H1 (cell line): Measurements from ENCODE around the gene OR14A16. TPM values are rescaled to one million over a fixed set of nuclear protein-coding genes. Genes with fewer than 3 reads are reported as not detected.

Experiments
- CTCF ChIA-PET: fragments of 300-600 bp; sonication (Branson Sonifier 250); formaldehyde crosslinking; loops from one replicate; lab custom pipeline; 2021; ENCODE audit not compliant: partially characterized antibody; lab: Charles Lee
- POLR2A ChIA-PET: fragments of 300-600 bp; sonication (Branson Sonifier 250); formaldehyde crosslinking; loops from one replicate; lab custom pipeline; 2021; ENCODE audit warnings: inconsistent platforms; ENCODE audit not compliant: partially characterized antibody; lab: Charles Lee
- DNase-seq, 2 experiments: peaks; one replicate each; pipeline versions ENCODE4 v3.0.0 to v3.0.0-alpha.2; 2010 to 2022; ENCODE audit warnings: low spot score in 2 of 2, low read depth in 1 of 2, mixed read lengths in 1 of 2
- FAIRE-seq: peaks from 2 replicates; lab custom pipeline; 2011; peaks lifted over from hg19 to GRCh38; lab: Jason Lieb, UNC
- H2AFZ ChIP-seq: 2 replicates; pipeline ENCODE4 v1.8.1; 2012; ENCODE audit warnings: low read length, inconsistent platforms
- H2AK5ac ChIP-seq: 2 replicates; pipeline ENCODE4 v1.6.1; 2013; ENCODE audit warnings: low read depth, low read length
- H2BK120ac ChIP-seq: replicated peaks from 2 replicates; pipeline ENCODE3; 2013; ENCODE audit warnings: low read depth, low read length, inconsistent platforms
- H2BK12ac ChIP-seq: 2 replicates; pipeline ENCODE4 v1.6.1; 2013; ENCODE audit warnings: low read depth, low read length
- H2BK15ac ChIP-seq: 2 replicates; pipeline ENCODE4 v1.6.1; 2013; ENCODE audit warnings: low read length
- H2BK20ac ChIP-seq: 2 replicates; pipeline ENCODE4 v1.6.1; 2013; ENCODE audit warnings: low read length
- H2BK5ac ChIP-seq: 2 replicates; pipeline ENCODE4 v1.6.1; 2013; ENCODE audit warnings: low read depth, low read length
- H3K14ac ChIP-seq: 2 replicates; pipeline ENCODE4 v1.6.1; 2013; ENCODE audit warnings: inconsistent platforms; ENCODE audit not compliant: insufficient read length
- H3K18ac ChIP-seq: 2 replicates; pipeline ENCODE4 v1.6.1; 2013; ENCODE audit warnings: low read length; ENCODE audit errors: extremely low read depth
- H3K23ac ChIP-seq: 2 replicates; pipeline ENCODE4 v1.6.1; 2013; ENCODE audit warnings: inconsistent platforms; ENCODE audit not compliant: insufficient read length
- H3K23me2 ChIP-seq: 2 replicates; pipeline ENCODE4 v1.6.1; 2013; ENCODE audit warnings: low read depth, low read length
- H3K27ac ChIP-seq: 2 replicates; pipeline ENCODE4 v1.6.1; 2011; ENCODE audit warnings: low read depth, low read length, inconsistent platforms
- H3K27me3 ChIP-seq, 4 experiments: replicated peaks in 1 of 4; 1 replicate in 1 of 4; 2 replicates in 3 of 4; pipeline versions ENCODE4 v1.6.1 to v1.8.1; 2011 to 2013; ENCODE audit warnings: low read length in 3 of 4, mild to moderate bottlenecking in 3 of 4, inconsistent platforms in 2 of 4, mixed read lengths in 2 of 4, moderate library complexity in 1 of 4; ENCODE audit not compliant: control insufficient read depth in 3 of 4, insufficient read depth in 3 of 4; ENCODE audit errors: extremely low read depth in 1 of 4
- H3K36me3 ChIP-seq, 4 experiments: 2 replicates each; pipeline versions ENCODE4 v1.6.1 to v1.8.1; 2011 to 2013; ENCODE audit warnings: mild to moderate bottlenecking in 4 of 4, low read length in 3 of 4, moderate library complexity in 2 of 4, control low read depth in 1 of 4, inconsistent platforms in 1 of 4; ENCODE audit not compliant: insufficient read depth in 4 of 4, control insufficient read depth in 2 of 4
- H3K4ac ChIP-seq: replicated peaks from 2 replicates; pipeline ENCODE3; 2013; ENCODE audit warnings: low read length, low read depth, mixed read lengths, inconsistent platforms; ENCODE audit not compliant: insufficient read length
- H3K4me1 ChIP-seq, 4 experiments: replicated peaks in 1 of 4; 1 replicate in 1 of 4; 2 replicates in 3 of 4; pipeline versions ENCODE4 v1.6.1 to v1.8.1; 2011 to 2013; ENCODE audit warnings: low read length in 3 of 4, inconsistent platforms in 2 of 4, mixed read lengths in 1 of 4; ENCODE audit not compliant: insufficient read depth in 4 of 4, control insufficient read depth in 3 of 4
- H3K4me2 ChIP-seq, 2 experiments: 2 replicates each; pipeline versions ENCODE4 v1.6.1 to v1.8.1; 2011 to 2013; ENCODE audit warnings: low read depth in 2 of 2, low read length in 2 of 2, control low read depth in 1 of 2, inconsistent platforms in 1 of 2, mild to moderate bottlenecking in 1 of 2; ENCODE audit not compliant: insufficient read depth in 1 of 2
- H3K4me3 ChIP-seq, 4 experiments: fragments of 200-600, 300-600 bp in 1 of 4; sonication (generic), shearing (Covaris generic), sonication (Bioruptor Twin) in 1 of 4; 2 replicates each; pipeline versions ENCODE4 v1.5.1 to v1.8.1; 2011 to 2016; ENCODE audit warnings: low read length in 4 of 4, low read depth in 3 of 4, control low read depth in 2 of 4, inconsistent platforms in 2 of 4, mild to moderate bottlenecking in 2 of 4, mixed read lengths in 1 of 4, moderate library complexity in 1 of 4; ENCODE audit not compliant: insufficient read depth in 2 of 4; ENCODE audit errors: extremely low read depth in 1 of 4
- H3K56ac ChIP-seq: replicated peaks from 2 replicates; pipeline ENCODE3; 2013; ENCODE audit warnings: low read depth, mild to moderate bottlenecking, mixed read lengths, low read length, inconsistent platforms; ENCODE audit not compliant: insufficient read length
- H3K79me1 ChIP-seq: 2 replicates; pipeline ENCODE4 v1.6.1; 2013; ENCODE audit warnings: low read depth, low read length, control low read depth
- H3K79me2 ChIP-seq, 2 experiments: 2 replicates each; pipeline versions ENCODE4 v1.6.1 to v1.8.1; 2012 to 2013; ENCODE audit warnings: low read length in 2 of 2, mild to moderate bottlenecking in 2 of 2, inconsistent platforms in 1 of 2; ENCODE audit not compliant: insufficient read depth in 2 of 2, control insufficient read depth in 1 of 2
- H3K9ac ChIP-seq, 4 experiments: replicated peaks in 1 of 4; 1 replicate in 1 of 4; 2 replicates in 3 of 4; pipeline versions ENCODE4 v1.6.1 to v1.8.1; 2011 to 2013; ENCODE audit warnings: low read depth in 3 of 4, low read length in 3 of 4, control low read depth in 2 of 4, mild to moderate bottlenecking in 2 of 4, moderate library complexity in 2 of 4, inconsistent platforms in 1 of 4; ENCODE audit errors: extremely low read depth in 1 of 4
- H3K9me3 ChIP-seq, 2 experiments: 2 replicates each; pipeline versions ENCODE4 v1.6.1 to v1.8.1; 2012 to 2013; ENCODE audit warnings: mild to moderate bottlenecking in 2 of 2, moderate library complexity in 2 of 2, control low read depth in 1 of 2, inconsistent platforms in 1 of 2, low read depth in 1 of 2, low read length in 1 of 2, mixed read lengths in 1 of 2; ENCODE audit not compliant: insufficient read depth in 2 of 2
- H4K20me1 ChIP-seq, 2 experiments: replicated peaks in 1 of 2; 2 replicates each; pipeline versions ENCODE3 to v1.8.1; 2011 to 2013; ENCODE audit warnings: inconsistent platforms in 2 of 2, low read length in 2 of 2, mild to moderate bottlenecking in 1 of 2; ENCODE audit not compliant: insufficient read depth in 2 of 2, control insufficient read depth in 1 of 2
- H4K5ac ChIP-seq: 2 replicates; pipeline ENCODE4 v1.6.1; 2013; ENCODE audit warnings: low read length, low read depth, mixed read lengths, inconsistent platforms; ENCODE audit not compliant: insufficient read length
- H4K8ac ChIP-seq: 2 replicates; pipeline ENCODE4 v1.8.0; 2013; ENCODE audit warnings: mild to moderate bottlenecking, moderate library complexity, low read length, inconsistent platforms; ENCODE audit not compliant: insufficient read depth; ENCODE audit errors: extremely low read depth
- H4K91ac ChIP-seq: replicated peaks from 2 replicates; pipeline ENCODE3; 2013; ENCODE audit warnings: low read length, mixed read lengths, inconsistent platforms; ENCODE audit not compliant: insufficient read length
- SIX5 ChIP-seq: IDR thresholded peaks from 2 replicates; pipeline ENCODE4 v1.6.1; 2011; ENCODE audit warnings: mild to moderate bottlenecking, low read depth, low read length
- WGBS, 2 experiments: shearing (Covaris generic) in 1 of 2; methylation state at CpG; one replicate each; pipeline versions ENCODE4 v1.1.6 to v1.1.7; 2013 to 2015; ENCODE audit warnings: low lambda C conversion rate in 2 of 2, mixed read lengths in 2 of 2, inconsistent platforms in 1 of 2, low coverage in 1 of 2, missing lambda C conversion rate in 1 of 2; ENCODE audit not compliant: insufficient replicate concordance in 2 of 2, insufficient coverage in 1 of 2, insufficient read length in 1 of 2; ENCODE audit errors: extremely low coverage in 1 of 2, missing lambda C conversion rate in 1 of 2; 5-methylcytosine and 5-hydroxymethylcytosine counted together
- polyA plus RNA-seq, 7 experiments: library from polyadenylated mRNA; depleted of rRNA in 3 of 7; stranded (reverse) in 5 of 7; unstranded in 2 of 7; fragments of >200 nt in 5 of 7; fragments of 200-250 nt in 2 of 7; gene quantifications; 1 replicate in 5 of 7; 2 replicates in 1 of 7; 4 replicates in 1 of 7; pipeline versions ENCODE4 v1.2.1 to v1.2.3, GENCODE V29; 2011 to 2013; ENCODE audit warnings: missing spikeins in 2 of 7, mixed read lengths in 2 of 7
- total RNA-seq: library from RNA; stranded (reverse); fragmentation: NEBNext Ultra II Directional; extraction: Animal tissue kit (Norgen Biotek cat#: 25700); gene quantifications from 2 replicates; pipeline ENCODE4 v1.2.1, GENCODE V29; 2021
- TF ChIP-seq, protein P1 (sequence below): IDR thresholded peaks from 2 replicates; pipeline ENCODE4 v1.6.1; 2012; ENCODE audit warnings: inconsistent platforms
- TF ChIP-seq, protein P2 (sequence below): IDR thresholded peaks from 2 replicates; pipeline ENCODE4 v1.6.1; 2011; ENCODE audit warnings: low read length, improper control_type of control experiment

The OR14A16 gene
- total and polyA plus RNA-seq, 2 of the 8 experiments (the other 6 are each of a cell fraction or from before 2014, with no cell fraction given), result not detected

DNA sequence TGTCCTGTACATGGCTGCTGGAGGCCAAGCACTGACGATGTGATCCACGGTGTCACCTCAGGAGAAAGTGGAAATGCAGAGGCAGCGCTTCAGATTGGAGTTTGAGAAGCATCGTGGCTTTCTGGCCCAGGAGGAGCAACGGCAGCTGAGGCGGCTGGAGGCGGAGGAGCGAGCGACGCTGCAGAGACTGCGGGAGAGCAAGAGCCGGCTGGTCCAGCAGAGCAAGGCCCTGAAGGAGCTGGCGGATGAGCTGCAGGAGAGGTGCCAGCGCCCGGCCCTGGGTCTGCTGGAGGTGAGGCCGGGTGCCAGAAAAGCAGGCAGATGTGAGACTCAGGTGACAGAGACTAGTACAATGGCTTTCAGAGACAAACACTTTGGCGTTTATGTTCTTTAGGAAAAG lies 40.7 kb upstream of the OR14A16 start:
- H3K9me3 ChIP-seq, result peaks cover 43 to 67% of the 10 kb centered on the region in 2 experiments
- ChIA-PET CTCF (no interaction called here), POLR2A (no interaction called here)
- no peak overlapping the region for H3K4me2 ChIP-seq
- FAIRE-seq, result no peak
- 74% methylated on average over 17 of the region's 17 CpGs; no CpG with 5 or more reads in 1 of the 2 experiments for WGBS, 2 experiments
- H2AK5ac ChIP-seq, result no peak overlapping the region
- H2BK12ac ChIP-seq, result no peak overlapping the region
- no peak overlapping the region for H4K91ac ChIP-seq
- H3K79me1 ChIP-seq, result no peaks in the 10 kb centered on the region
- H3K14ac ChIP-seq, result no peak overlapping the region
- H3K4me3 ChIP-seq, result no peak overlapping the region
- no peak overlapping the region for H3K27ac ChIP-seq
- no peak overlapping the region for H2BK15ac ChIP-seq
- H2BK20ac ChIP-seq, result no peak overlapping the region
- no peaks in the 10 kb centered on the region for H3K23me2 ChIP-seq
- TF ChIP-seq SIX5, result no peak
- TF ChIP-seq, protein P1, sequence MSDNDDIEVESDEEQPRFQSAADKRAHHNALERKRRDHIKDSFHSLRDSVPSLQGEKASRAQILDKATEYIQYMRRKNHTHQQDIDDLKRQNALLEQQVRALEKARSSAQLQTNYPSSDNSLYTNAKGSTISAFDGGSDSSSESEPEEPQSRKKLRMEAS, result no peak
- TF ChIP-seq, protein P2, sequence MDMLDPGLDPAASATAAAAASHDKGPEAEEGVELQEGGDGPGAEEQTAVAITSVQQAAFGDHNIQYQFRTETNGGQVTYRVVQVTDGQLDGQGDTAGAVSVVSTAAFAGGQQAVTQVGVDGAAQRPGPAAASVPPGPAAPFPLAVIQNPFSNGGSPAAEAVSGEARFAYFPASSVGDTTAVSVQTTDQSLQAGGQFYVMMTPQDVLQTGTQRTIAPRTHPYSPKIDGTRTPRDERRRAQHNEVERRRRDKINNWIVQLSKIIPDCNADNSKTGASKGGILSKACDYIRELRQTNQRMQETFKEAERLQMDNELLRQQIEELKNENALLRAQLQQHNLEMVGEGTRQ, result no peak
- H2AFZ ChIP-seq, result no peak overlapping the region
- H3K79me2 ChIP-seq, result no peaks in the 10 kb centered on the region
- no peak overlapping the region for H4K5ac ChIP-seq
- H3K4ac ChIP-seq, result no peak overlapping the region
- H4K20me1 ChIP-seq, result no peaks in the 10 kb centered on the region
- no peak overlapping the region for H2BK120ac ChIP-seq
- H2BK5ac ChIP-seq, result no peak overlapping the region
- H4K8ac ChIP-seq, result no peak overlapping the region
- H3K23ac ChIP-seq, result no peak overlapping the region
- no peaks in the 10 kb centered on the region for H3K36me3 ChIP-seq
- H3K18ac ChIP-seq, result no peak overlapping the region
- no peak overlapping the region for H3K56ac ChIP-seq
- no peak for DNase-seq
- H3K4me1 ChIP-seq, result no peaks in the 10 kb centered on the region
- no peaks in the 10 kb centered on the region for H3K27me3 ChIP-seq
- no peak overlapping the region for H3K9ac ChIP-seq
